ENCODE measurements around the gene ING5. TPM values are rescaled to one million over a fixed set of nuclear protein-coding genes. Genes with fewer than 3 reads are reported as not detected.

The ING5 gene
- total RNA-seq, 2 experiments from 2014 or later: 51.2 to 51.3 TPM

DNA sequence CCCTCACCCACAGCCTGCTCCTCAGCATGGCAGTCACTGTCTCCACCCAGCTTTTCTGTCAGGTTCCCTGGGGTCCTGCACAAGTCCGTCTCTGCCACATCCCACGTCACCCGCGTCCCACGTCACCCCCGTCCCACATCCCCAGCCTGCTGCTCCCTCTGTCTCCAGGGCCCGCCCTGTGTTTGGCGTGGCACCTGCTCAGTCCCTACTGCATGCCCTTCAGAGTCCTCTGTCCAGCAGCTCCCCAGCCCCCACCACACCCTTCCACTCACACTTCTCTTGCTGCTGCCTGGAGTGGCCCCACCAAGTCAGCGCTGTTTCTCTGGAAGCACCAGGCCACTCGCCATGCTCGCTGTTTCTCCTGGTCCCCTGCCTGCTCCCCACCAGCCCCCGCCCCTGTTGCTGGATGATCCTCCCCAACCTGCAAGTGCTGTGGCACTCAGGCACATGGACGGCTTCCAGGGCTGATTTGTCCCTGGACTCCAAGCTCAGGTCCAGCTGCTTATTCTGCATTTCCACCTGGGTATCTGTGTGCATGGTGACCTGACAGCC, 45.6 kb upstream of the ING5 start:
- no peak overlapping the region for H3K4me3 ChIP-seq (ENCODE audit: low read length)
- H3K4me1 Mint-ChIP-seq (ENCODE audit: low read depth): no peaks in the 10 kb centered on the region
- no peak for TF ChIP-seq CTCF (IDR thresholded peaks at IDR 0.05)
- CTCF ChIA-PET: no interaction called here
- H3K27me3 ChIP-seq (ENCODE audit: control insufficient read depth in 1 of 2, insufficient read depth in 2 of 2, low read length in 2 of 2): no peaks in the 10 kb centered on the region
- H3K9me3 ChIP-seq (ENCODE audit: control insufficient read depth in 1 of 2, insufficient read depth in 1 of 2, low read length in 2 of 2): no peaks in the 10 kb centered on the region
- intact Hi-C loops (cut with DNase I, micrococcal nuclease): no loop called here
- H3K4me1 ChIP-seq (ENCODE audit: insufficient read depth, low read length): no peaks in the 10 kb centered on the region
- H3K27ac Mint-ChIP-seq: no peak overlapping the region
- H3K27ac ChIP-seq (ENCODE audit: low read depth in 1 of 2, low read length in 2 of 2): no peak overlapping the region
- ATAC-seq (ENCODE audit: poor library complexity): no peak
- POLR2A ChIA-PET: no interaction called here
- H3K36me3 ChIP-seq (ENCODE audit: insufficient read depth, low read length): peaks cover 86% of the 10 kb centered on the region
- no peak overlapping the region for H3K4me3 Mint-ChIP-seq
- no peaks in the 10 kb centered on the region for H3K9me3 Mint-ChIP-seq
- H3K27me3 Mint-ChIP-seq: no peaks in the 10 kb centered on the region
- H3K36me3 Mint-ChIP-seq (ENCODE audit: low read depth): peaks cover 84% of the 10 kb centered on the region
- DNase-seq: no peak

DNA sequence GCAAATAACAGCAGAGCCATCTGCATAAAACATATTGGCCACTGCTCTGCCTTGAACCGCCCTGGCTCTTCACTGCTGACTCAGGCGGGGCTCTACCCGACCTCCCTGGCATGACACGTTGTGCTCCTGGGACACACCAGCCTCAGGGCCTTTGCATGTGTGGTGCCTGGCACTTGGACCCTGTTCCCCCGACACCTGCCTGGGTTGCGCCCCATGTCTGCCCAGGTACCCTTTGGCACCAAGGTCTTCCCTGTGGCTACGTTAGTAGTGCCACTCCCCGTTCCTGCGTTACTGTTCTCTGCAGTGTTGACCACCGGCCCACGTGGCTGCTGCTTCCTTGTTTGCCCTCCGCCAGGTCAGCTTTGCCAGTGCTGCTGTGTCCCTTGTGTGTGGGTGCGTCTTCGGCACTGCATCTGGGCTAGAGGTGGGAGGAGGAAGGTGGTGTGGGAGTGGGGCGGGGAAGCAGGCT, 44.0 kb upstream of the ING5 start:
- ChIA-PET POLR2A (no interaction called here), CTCF (no interaction called here)
- intact Hi-C loops (cut with DNase I, micrococcal nuclease): loop anchor here in 1 of 2 experiments (2.0 kb wide), 1 partner anchor 805 kb away; no protein-coding TSS in a partner anchor
- no peaks in the 10 kb centered on the region for H3K9me3 ChIP-seq (ENCODE audit: control insufficient read depth in 1 of 2, insufficient read depth in 1 of 2, low read length in 2 of 2)
- peaks cover 82% of the 10 kb centered on the region for H3K36me3 Mint-ChIP-seq (ENCODE audit: low read depth)
- H3K27ac ChIP-seq (ENCODE audit: low read depth in 1 of 2, low read length in 2 of 2): no peak overlapping the region
- no peak overlapping the region for H3K27ac Mint-ChIP-seq
- peaks cover 78% of the 10 kb centered on the region for H3K36me3 ChIP-seq (ENCODE audit: insufficient read depth, low read length)
- H3K4me3 Mint-ChIP-seq: no peak overlapping the region
- no peak for TF ChIP-seq CTCF (IDR thresholded peaks at IDR 0.05)
- H3K9me3 Mint-ChIP-seq: no peaks in the 10 kb centered on the region
- H3K4me3 ChIP-seq (ENCODE audit: low read length): no peak overlapping the region
- H3K27me3 Mint-ChIP-seq: no peaks in the 10 kb centered on the region
- H3K27me3 ChIP-seq (ENCODE audit: control insufficient read depth in 1 of 2, insufficient read depth in 2 of 2, low read length in 2 of 2): no peaks in the 10 kb centered on the region
- H3K4me1 ChIP-seq (ENCODE audit: insufficient read depth, low read length): no peaks in the 10 kb centered on the region
- H3K4me1 Mint-ChIP-seq (ENCODE audit: low read depth): no peaks in the 10 kb centered on the region
- ATAC-seq (ENCODE audit: poor library complexity) (no peak), DNase-seq (no peak)

GRCh38 chr2:241658296-241658695, 43.5 kb upstream of the ING5 start:
- intact Hi-C loops (cut with DNase I, micrococcal nuclease): loop anchor here in 1 of 2 experiments (2.0 kb wide), 1 partner anchor 805 kb away; no protein-coding TSS in a partner anchor
- Histone ChIP-seq H3K9me3 (ENCODE audit: control insufficient read depth in 1 of 2, insufficient read depth in 1 of 2, low read length in 2 of 2) (no peaks in the 10 kb centered on the region), H3K4me1 (ENCODE audit: insufficient read depth, low read length) (no peaks in the 10 kb centered on the region), H3K4me3 (ENCODE audit: low read length) (no peak overlapping the region), H3K27ac (ENCODE audit: low read depth in 1 of 2, low read length in 2 of 2) (no peak overlapping the region), H3K36me3 (ENCODE audit: insufficient read depth, low read length) (peaks cover 73% of the 10 kb centered on the region), H3K27me3 (ENCODE audit: control insufficient read depth in 1 of 2, insufficient read depth in 2 of 2, low read length in 2 of 2) (no peaks in the 10 kb centered on the region)
- H3K4me3 Mint-ChIP-seq: no peak overlapping the region
- no peak overlapping the region for H3K27ac Mint-ChIP-seq
- ATAC-seq (ENCODE audit: poor library complexity): no peak
- CTCF ChIA-PET: no interaction called here
- no peaks in the 10 kb centered on the region for H3K9me3 Mint-ChIP-seq
- no peak for TF ChIP-seq CTCF (IDR thresholded peaks at IDR 0.05)
- peaks cover 77% of the 10 kb centered on the region for H3K36me3 Mint-ChIP-seq (ENCODE audit: low read depth)
- DNase-seq: no peak
- POLR2A ChIA-PET: no interaction called here
- H3K27me3 Mint-ChIP-seq: no peaks in the 10 kb centered on the region
- no peaks in the 10 kb centered on the region for H3K4me1 Mint-ChIP-seq (ENCODE audit: low read depth)

Measured in CD4-positive, alpha-beta T cell (primary cell).